GM18519 (cell line): ENCODE results near the gene RBM4.
"Not testable (repeated sequence)": the region's sequence is repeated elsewhere in the genome, so short reads cannot be mapped to it uniquely, and the experiment has no call there.

Experiments
- ATAC-seq: cut with Tn5 transposase; IDR thresholded peaks from one replicate; pipeline ENCODE4 v1.9.1; 2021; ENCODE audit warnings: mild to moderate bottlenecking, moderate library complexity; ENCODE audit not compliant: unreplicated experiment, low FRiP score

Gene RBM4

DNA sequence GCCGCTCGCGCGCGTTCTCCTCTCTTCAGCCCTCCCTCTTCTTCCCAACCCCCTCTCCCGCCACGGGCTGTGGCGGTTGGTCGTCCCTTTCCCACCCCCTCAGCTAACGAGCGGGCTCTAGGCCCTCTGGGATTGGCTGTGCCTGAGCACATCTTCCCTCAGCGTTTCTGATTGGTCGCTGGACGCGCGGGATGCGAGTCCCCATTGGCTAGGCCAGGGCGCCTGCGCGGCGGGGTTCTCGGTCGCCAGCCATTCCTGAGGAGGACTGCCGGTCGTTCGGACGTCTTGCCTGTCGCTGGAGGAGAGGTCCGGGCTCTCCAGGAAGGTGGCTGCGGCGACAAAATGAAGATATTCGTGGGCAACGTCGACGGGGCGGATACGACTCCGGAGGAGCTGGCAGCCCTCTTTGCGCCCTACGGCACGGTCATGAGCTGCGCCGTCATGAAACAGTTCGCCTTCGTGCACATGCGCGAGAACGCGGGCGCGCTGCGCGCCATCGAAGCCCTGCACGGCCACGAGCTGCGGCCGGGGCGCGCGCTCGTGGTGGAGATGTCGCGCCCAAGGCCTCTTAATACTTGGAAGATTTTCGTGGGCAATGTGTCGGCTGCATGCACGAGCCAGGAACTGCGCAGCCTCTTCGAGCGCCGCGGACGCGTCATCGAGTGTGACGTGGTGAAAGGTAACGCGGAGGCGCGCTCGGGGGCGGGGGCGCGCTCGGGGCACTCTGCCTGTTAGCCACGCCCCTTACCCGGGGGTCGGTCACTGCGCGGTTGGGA is 21.9 kb upstream of the RBM4 start, which contains the start of gene RBM14:
Gene RBM14, plus strand, starts transcription at position 252 of the 776 bp plus-strand sequence. Its CDS starts 91 bp downstream, at position 343.
- peak; percentile 85 for ATAC-seq

DNA sequence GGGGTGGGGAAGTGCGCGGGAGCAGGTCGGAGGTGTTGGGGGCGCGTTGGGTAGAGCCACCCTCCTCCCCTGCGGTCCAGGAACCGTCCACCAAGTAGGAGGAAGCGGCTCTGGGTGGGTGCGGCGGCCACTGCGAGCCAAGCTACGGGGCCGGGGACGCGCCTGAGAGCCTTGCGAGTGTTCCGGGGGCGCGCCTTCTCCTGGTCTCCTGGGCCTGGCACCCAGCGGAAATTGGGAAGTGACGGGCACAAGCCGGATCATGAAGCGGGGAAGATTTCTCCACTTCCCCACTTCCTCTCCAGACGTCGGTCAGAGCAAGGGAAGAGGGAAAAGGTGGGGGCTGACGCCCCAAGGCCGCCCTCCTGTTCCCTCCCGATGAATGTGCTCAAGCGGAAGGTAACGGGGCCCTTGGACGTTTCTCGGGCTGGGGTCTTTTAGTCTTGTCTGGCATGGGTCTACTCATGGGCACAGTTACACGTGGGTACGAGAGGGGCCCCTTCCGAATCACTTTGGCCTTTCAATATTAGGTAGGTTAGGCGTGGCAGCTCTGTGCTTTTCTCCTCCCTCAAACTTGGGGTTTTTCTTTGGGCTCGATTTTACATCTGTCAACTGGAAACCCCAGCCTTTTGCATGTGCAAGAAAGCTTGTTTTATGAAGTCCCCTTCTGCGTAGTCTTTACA is 21.2 kb upstream of the RBM4 start:
- no peak for ATAC-seq

DNA sequence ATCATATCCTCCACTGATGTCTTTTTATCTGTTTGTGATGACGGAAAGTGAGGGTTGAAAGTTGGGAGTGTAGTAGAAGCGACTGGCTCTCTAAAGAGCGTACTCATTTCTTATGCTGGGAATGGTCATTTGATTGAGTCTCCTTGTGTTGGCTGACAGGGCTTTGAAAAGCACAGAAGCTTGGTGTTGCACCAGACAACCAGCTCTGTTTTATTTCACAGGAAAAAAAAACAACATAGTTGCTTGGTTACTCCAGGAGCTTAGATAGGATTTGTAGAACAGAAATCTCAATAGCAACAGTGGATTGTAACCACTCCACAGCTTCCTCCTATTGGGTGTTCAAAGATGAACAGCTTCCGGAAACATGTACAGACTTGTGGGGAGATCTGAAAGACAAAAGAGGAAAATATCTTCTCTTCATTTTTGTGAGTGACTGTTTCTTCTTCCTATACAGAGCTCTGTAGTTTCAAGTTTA is 19.4 kb upstream of the RBM4 start:
- no peak for ATAC-seq

DNA sequence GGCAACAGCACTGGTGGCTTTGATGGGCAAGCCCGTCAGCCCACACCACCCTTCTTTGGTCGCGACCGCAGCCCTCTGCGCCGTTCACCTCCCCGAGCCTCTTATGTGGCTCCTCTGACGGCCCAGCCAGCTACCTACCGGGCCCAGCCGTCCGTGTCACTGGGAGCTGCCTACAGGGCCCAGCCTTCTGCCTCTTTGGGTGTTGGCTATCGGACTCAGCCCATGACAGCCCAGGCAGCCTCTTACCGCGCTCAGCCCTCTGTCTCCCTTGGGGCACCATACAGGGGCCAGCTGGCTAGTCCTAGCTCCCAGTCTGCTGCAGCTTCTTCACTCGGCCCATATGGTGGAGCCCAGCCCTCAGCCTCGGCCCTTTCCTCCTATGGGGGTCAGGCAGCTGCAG is 14.1 kb upstream of the RBM4 start:
- ATAC-seq: no peak

DNA sequence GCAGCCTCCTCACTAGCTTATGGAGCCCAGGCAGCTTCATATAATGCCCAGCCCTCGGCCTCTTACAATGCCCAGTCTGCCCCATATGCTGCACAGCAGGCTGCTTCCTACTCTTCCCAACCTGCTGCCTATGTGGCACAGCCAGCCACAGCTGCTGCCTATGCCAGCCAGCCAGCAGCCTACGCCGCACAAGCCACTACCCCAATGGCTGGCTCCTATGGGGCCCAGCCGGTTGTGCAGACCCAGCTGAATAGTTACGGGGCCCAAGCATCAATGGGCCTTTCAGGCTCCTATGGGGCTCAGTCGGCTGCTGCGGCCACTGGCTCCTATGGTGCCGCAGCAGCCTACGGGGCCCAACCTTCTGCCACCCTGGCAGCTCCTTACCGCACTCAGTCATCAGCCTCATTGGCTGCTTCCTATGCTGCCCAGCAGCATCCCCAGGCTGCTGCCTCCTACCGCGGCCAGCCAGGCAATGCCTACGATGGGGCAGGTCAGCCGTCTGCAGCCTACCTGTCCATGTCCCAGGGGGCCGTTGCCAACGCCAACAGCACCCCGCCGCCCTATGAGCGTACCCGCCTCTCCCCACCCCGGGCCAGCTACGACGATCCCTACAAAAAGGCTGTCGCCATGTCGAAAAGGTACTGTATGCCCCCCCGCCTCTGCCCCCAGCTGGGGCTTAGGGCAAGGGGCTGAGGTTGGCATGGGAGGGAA is 13.3 kb upstream of the RBM4 start:
- ATAC-seq: no peak

DNA sequence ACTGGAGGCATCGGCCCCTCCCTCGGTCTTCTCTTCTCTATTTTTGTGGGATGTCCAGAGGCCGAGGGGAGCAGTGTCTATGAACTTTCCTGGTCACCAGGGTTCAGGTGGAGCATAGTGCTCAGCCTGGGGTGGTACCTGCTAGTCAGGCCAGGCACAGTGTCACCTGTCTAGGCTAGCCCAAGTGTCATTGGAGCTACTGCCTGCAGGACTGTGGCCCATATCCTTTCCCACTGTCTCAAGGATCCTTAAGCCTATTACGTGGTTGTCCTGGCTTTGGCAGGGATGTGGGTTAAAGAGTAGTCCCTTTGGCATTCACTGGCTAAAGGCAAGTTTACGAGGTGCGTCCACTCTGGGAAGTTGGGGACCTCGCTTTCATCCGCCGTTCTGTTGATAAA is 12.8 kb upstream of the RBM4 start:
- ATAC-seq: no peak

DNA sequence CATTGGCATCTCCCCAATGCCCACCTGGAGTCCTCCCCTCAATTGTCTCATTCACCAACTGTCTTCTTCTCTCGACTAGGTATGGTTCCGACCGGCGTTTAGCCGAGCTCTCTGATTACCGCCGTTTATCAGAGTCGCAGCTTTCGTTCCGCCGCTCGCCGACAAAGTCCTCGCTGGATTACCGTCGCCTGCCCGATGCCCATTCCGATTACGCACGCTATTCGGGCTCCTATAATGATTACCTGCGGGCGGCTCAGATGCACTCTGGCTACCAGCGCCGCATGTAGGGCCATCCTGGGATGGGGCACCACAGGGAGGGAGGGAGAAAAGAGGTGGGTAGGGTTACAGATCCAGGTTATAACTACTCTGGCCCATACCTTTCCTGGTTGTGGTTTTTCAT is 12.1 kb upstream of the RBM4 start:
- ATAC-seq: no peak

DNA sequence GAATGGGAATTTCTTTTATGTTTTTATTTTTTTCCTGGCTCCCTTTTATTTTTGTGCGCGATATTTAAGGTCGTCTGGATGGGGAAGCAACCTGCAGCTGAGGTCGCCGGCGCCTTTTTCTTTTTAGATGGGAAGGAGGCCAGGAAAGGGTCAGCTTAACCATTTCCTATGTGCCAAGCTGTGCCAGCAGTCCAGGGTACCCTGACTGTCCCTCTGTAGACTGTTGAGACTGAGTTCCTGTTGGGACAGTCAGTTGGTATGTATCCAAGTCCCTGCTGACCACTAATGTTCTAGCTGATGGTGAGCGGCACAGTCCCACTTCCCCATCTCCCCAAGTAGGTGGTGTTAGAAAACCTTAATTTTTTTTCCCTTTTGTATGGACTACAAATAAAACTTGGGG is 11.6 kb upstream of the RBM4 start:
- no peak for ATAC-seq

DNA sequence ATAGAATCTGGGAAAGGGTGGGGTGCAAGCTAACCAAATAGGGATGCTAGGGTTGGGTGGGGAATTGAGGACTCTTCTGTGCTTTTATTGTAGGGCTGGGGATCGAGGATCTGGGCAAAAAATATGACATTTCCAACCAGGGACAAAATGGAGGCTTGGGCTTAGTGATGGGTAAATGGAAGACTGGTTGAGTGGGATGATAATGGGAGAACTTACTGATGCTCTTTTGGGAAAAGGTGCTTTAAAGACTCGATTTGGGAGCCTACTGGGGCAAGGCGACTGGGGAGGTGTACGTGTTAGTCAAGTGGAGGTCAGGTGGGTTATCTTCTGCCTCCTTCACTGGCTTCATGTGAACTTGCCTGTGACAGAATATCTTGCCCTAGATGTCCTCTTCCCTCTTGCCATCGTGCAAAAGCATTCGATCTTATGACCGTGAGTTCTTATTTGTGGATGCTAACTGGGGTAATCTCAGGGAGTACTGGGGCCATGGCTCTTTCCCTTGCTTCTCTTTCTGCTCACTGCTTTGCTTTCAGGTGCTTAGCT is 10.4 kb upstream of the RBM4 start:
- no peak for ATAC-seq

DNA sequence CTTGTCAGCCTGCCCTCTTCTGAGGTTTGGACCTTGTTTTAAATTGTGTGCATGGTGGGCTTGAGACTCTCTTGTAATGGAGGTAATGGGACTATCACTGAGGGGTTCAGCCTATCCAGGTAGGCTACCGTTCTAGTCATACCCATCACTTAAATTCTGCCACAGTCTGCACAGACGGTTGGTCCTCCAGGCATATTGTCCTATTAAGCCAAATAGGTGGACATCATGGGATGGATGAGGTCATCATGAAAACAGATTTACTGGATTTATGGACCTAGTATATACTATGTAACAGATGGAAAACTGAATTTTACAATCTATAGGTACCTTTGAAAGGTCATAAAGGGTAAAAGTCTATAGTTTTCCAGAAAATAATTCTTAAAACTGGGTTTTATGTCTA is 9.1 kb upstream of the RBM4 start:
- no peak for ATAC-seq

DNA sequence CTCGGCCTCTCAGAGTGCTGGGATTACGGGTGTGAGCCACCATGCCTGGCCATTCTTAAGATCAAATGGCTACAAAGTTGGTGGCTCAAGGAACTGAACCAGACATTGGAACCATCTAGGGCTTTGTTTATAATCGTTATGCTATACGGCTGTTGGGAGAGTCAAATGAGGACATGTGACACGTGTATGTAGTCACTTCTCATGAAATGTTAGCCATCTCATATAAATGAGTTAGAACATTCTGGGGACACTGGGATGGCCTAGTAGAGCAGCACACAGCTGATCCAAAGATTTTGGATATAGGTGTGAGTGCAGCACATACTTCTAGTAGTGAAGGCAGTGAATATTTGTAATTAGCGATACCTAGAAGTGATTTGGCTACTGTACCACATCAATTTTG is 6.6 kb upstream of the RBM4 start:
- ATAC-seq: no peak

DNA sequence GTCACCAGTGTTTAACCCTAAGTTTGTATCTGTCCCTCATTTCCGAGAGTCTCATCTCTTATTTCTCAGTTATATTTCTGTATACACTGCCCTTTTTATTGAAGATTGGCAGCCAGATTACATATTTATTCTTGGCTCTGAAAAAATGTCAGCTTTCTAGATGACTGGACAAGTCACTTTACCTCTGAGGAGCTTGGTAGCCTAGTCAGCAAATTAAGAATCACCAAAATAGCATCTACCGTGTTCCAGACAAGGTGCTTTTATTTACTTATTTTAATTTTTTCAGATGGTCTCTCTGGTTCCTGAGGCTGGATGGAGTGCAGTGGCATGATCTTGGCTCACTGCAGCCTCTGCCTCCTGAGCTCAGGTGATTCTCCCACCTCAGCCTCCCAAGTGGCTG is 5.6 kb upstream of the RBM4 start:
- no peak for ATAC-seq

DNA sequence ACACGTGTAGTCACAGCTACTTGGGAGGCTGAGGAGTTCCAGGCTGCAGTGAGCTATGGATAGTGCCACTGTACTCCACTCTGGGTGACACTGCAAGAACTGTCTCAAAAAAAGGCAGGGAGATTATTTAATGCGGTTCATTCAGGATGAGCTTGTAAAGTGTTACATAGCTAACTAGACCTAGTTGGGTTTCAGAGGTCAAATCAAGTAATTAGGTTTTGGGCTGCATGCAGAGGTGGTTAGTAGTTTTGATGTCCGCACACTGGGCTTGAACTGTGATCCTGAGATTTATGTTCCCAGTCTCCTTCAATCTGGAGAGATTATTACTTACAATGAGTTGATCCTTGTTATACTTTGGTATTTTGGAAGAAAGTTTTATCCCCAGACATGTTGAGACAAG is 2.1 kb upstream of the RBM4 start:
- ATAC-seq: no peak

DNA sequence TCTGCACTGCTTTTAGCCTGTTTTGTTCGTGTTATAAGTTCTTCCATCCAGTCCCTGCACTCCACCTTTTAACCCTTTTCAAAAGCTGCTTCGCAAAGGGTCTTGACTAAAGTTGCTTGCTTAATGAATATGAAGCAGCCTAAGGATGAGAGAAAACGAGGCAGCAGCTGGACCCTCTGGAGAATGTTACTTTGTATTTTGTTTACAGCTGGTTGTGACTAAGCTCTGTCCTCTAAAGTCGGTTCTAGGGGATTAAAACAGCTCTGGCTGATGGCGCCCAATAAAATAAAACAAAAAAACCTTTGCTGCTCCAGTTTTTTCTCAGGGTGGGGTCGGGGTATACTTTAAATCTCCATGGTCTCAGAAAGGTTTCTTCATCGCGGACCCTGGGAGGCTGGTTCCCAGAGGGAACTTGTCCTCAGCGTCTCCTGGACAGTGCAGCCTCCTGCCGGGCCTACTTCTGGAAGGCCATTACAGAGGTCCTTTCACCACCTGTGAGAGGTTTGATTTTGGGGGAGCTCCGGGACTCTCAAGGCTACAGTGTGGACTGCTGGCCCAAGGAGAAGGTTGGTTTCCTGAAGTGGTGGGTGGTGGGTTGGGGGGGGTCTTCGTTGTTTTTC is 836 bp upstream of the RBM4 start:
- ATAC-seq: no peak

DNA sequence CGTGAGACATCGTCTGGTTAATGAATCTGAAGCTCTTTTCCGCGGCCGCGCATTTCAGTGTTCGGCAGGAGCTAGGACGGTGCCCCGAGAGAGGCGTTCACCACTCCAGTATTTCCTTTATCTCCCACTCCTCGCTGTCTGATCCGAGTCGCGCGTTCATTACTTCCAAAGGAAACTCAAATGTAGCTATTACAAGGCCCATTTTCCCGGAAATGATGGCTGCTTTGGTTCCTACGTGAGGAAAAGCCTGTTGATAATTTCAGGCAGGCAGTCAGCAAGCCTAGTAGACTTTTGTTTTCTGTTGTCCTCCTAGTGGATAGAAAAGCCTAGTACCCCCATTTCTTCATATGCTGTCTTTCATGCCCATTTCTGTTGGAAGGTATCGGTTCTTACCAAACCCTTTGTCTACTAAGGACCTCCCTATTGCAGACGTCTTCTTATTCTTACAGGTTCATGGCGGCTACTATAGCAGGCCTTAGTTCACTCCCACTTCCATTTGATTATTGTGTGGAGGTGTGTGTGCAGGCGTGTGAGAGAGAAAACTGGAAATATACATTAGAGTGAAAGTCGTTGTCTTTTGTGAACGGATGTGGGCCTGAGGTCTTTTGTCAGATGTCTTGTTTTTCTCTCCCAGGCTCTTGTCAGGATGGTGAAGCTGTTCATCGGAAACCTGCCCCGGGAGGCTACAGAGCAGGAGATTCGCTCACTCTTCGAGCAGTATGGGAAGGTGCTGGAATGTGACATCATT is 737 bp downstream of the RBM4 start:
- ATAC-seq: no peak

DNA sequence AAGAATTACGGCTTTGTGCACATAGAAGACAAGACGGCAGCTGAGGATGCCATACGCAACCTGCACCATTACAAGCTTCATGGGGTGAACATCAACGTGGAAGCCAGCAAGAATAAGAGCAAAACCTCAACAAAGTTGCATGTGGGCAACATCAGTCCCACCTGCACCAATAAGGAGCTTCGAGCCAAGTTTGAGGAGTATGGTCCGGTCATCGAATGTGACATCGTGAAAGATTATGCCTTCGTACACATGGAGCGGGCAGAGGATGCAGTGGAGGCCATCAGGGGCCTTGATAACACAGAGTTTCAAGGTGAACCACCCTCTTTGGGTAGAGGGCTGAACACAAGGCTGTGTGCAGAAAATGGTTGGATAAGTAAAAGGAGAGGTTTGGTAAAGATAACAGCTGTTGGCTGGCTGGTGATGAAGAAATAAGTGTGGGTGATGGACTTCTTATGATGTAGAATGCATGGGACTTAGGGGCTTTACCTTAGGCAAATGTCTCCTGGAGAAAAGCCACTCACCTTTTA is 1.4 kb downstream of the RBM4 start:
- ATAC-seq: not testable (repeated sequence)

DNA sequence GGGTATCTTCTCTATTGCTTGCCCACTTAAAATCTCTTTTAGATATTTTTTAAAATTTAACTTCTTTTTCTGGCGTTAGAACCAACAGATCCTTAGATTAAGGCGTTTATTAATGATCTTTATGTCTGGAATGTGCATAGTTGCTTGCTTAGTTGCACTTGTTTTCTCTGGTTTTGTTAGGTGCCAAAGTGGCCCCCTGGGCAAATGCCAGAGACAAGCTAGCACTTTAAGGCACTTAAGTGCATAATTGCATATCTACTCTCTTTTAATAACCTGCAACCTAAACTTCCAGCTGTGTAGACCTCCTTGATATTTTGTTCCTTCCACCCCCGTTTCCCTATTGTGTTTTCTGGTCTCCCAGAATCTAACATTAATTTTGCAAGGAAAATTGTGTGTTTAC is 3.3 kb downstream of the RBM4 start:
- no peak for ATAC-seq

DNA sequence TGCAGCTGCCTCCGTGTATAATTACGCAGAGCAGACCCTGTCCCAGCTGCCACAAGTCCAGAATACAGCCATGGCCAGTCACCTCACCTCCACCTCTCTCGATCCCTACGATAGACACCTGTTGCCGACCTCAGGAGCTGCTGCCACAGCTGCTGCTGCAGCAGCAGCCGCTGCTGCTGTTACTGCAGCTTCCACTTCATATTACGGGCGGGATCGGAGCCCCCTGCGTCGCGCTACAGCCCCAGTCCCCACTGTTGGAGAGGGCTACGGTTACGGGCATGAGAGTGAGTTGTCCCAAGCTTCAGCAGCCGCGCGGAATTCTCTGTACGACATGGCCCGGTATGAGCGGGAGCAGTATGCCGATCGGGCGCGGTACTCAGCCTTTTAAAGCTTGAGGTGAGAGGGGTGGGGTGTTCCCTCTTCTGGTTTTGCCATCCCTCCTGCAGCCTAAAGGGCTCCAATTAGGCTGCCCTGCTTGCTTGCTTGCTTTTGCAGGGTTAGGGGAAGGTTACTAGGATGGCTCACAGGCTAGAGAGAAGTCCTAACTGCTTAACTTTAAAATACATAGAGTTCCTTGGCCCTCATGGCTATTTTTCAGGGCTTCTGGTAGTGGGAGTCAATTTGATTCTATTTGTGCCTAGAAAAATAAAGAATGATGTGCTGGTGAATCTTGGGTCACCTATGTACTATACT is 5.4 kb downstream of the RBM4 start:
- ATAC-seq: no peak

DNA sequence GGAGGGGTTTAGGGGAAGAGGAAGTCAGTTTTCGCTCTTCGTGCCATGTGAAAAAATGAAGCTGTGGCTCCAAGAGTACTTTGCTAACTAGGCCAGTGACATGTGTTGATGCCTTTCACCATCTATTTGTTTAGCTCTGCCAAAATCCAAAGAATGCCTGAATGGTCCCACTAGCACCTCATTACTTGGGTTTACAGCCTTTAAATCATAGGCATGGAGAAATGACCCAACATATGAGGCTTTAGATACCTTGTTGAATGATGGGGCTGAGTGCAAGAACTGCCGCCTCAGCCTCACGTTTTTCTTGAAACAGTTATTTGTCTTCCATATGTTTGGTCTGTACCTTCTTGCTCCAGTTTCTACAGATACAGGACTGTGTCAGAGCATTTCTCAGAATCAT is 8.3 kb downstream of the RBM4 start:
- no peak for ATAC-seq
